ENCODE data around the gene SEMA3D.

Gene SEMA3D

GRCh38 chr7:85186083-85186520 is 754 bp downstream of the SEMA3D start:
- TF ChIP-seq MYC (IDR thresholded peaks at IDR 0.05; ENCODE audit: low read depth, low read length) (no peak), POLR2A (IDR thresholded peaks at IDR 0.05; ENCODE audit: extremely low read depth, insufficient read length) (no peak), MAX (IDR thresholded peaks at IDR 0.05; ENCODE audit: low read depth, low read length) (no peak), CTCF (IDR thresholded peaks at IDR 0.05; ENCODE audit: low read depth, low read length) (no peak)
- H3K4me3 ChIP-seq (ENCODE audit: low read depth, low read length): no peak overlapping the region
- no peak for DNase-seq (ENCODE audit: low read depth)

- DNase-seq (ENCODE audit: low read depth): no peak
- H3K4me3 ChIP-seq (ENCODE audit: low read depth, low read length): no peak overlapping the region
- no peak for TF ChIP-seq CTCF (IDR thresholded peaks at IDR 0.05; ENCODE audit: low read depth, low read length)
- no peak for TF ChIP-seq MYC (IDR thresholded peaks at IDR 0.05; ENCODE audit: low read depth, low read length)
- no peak for TF ChIP-seq MAX (IDR thresholded peaks at IDR 0.05; ENCODE audit: low read depth, low read length)
- TF ChIP-seq POLR2A (IDR thresholded peaks at IDR 0.05; ENCODE audit: extremely low read depth, insufficient read length): no peak
Observed at GRCh38 chr7:85185424-85186082, 1.3 kb downstream of the SEMA3D start.

GRCh38 chr7:85184599-85185423 is 2.0 kb downstream of the SEMA3D start:
- no peak for DNase-seq (ENCODE audit: low read depth)
- TF ChIP-seq CTCF (IDR thresholded peaks at IDR 0.05; ENCODE audit: low read depth, low read length): no peak
- TF ChIP-seq POLR2A (IDR thresholded peaks at IDR 0.05; ENCODE audit: extremely low read depth, insufficient read length): no peak
- no peak for TF ChIP-seq MAX (IDR thresholded peaks at IDR 0.05; ENCODE audit: low read depth, low read length)
- no peak for TF ChIP-seq MYC (IDR thresholded peaks at IDR 0.05; ENCODE audit: low read depth, low read length)
- no peak overlapping the region for H3K4me3 ChIP-seq (ENCODE audit: low read depth, low read length)

GRCh38 chr7:85183296-85183695 is 3.6 kb downstream of the SEMA3D start:
- no peak for DNase-seq (ENCODE audit: low read depth)
- no peak overlapping the region for H3K4me3 ChIP-seq (ENCODE audit: low read depth, low read length)
- TF ChIP-seq MYC (IDR thresholded peaks at IDR 0.05; ENCODE audit: low read depth, low read length) (no peak), MAX (IDR thresholded peaks at IDR 0.05; ENCODE audit: low read depth, low read length) (no peak), CTCF (IDR thresholded peaks at IDR 0.05; ENCODE audit: low read depth, low read length) (no peak), POLR2A (IDR thresholded peaks at IDR 0.05; ENCODE audit: extremely low read depth, insufficient read length) (no peak)

GRCh38 chr7:85178531-85179298 is 8.1 kb downstream of the SEMA3D start:
- no peak for DNase-seq (ENCODE audit: low read depth)
- TF ChIP-seq MYC (IDR thresholded peaks at IDR 0.05; ENCODE audit: low read depth, low read length) (no peak), CTCF (IDR thresholded peaks at IDR 0.05; ENCODE audit: low read depth, low read length) (no peak), MAX (IDR thresholded peaks at IDR 0.05; ENCODE audit: low read depth, low read length) (no peak), POLR2A (IDR thresholded peaks at IDR 0.05; ENCODE audit: extremely low read depth, insufficient read length) (no peak)
- H3K4me3 ChIP-seq (ENCODE audit: low read depth, low read length): no peak overlapping the region
